GM23338 (cell line): Measurements from ENCODE around the gene KRT84. TPM values are rescaled to one million over a fixed set of nuclear protein-coding genes. Genes with fewer than 3 reads are reported as not detected.
A peak's percentile ranks its signal among the peaks of the same experiment; 100 is the strongest.

Experiments used
- ATAC-seq: fragments of 200-7000 bp; cut with Tn5 transposase; 3 replicates; pipeline ENCODE4 v1.9.1; 2020
- DNase-seq: peaks from one replicate; pipeline ENCODE4 v3.0.0-alpha.2; 2015; ENCODE audit warnings: low spot score
- H2AFZ ChIP-seq: fragments of 200-600 bp; sonication (generic); 2 replicates; pipeline ENCODE4 v1.8.0; 2016; ENCODE audit warnings: antibody characterized with exemption, mild to moderate bottlenecking, moderate library complexity
- H3F3A ChIP-seq: fragments of 200-600 bp; sonication (generic); replicated peaks from 2 replicates; pipeline ENCODE4 v1.8.0; 2017; ENCODE audit warnings: antibody characterized with exemption, mixed run types, low read depth
- H3K27ac ChIP-seq: fragments of 200-600 bp; sonication (generic); 2 replicates; pipeline ENCODE4 v1.6.1; 2016; ENCODE audit warnings: low read depth
- H3K27me3 ChIP-seq: fragments of 200-600 bp; sonication (generic); 2 replicates; pipeline ENCODE4 v1.8.0; 2016; ENCODE audit warnings: mild to moderate bottlenecking, mixed run types, moderate library complexity; ENCODE audit not compliant: insufficient read depth
- H3K36me3 ChIP-seq: fragments of 200-600 bp; sonication (generic); 2 replicates; pipeline ENCODE4 v1.8.0; 2016; ENCODE audit warnings: mild to moderate bottlenecking; ENCODE audit not compliant: insufficient read depth
- H3K4me1 ChIP-seq: fragments of 200-600 bp; sonication (generic); 2 replicates; pipeline ENCODE4 v1.8.0; 2016; ENCODE audit warnings: mild to moderate bottlenecking, moderate library complexity; ENCODE audit not compliant: insufficient read depth
- H3K4me2 ChIP-seq: fragments of 200-600 bp; sonication (generic); 2 replicates; pipeline ENCODE4 v1.7.1; 2017; ENCODE audit warnings: mixed run types
- H3K4me3 ChIP-seq: fragments of 200-600 bp; sonication (generic); 2 replicates; pipeline ENCODE4 v1.6.1; 2016; ENCODE audit warnings: mixed run types
- H3K79me2 ChIP-seq: fragments of 200-600 bp; sonication (generic); replicated peaks from 2 replicates; pipeline ENCODE4 v1.8.0; 2017; ENCODE audit warnings: mild to moderate bottlenecking; ENCODE audit not compliant: insufficient read depth
- H3K9me2 ChIP-seq: fragments of 200-600 bp; sonication (generic); 2 replicates; pipeline ENCODE4 v1.8.0; 2017; ENCODE audit not compliant: insufficient read depth
- H4K20me1 ChIP-seq: fragments of 200-600 bp; sonication (generic); replicated peaks from 2 replicates; pipeline ENCODE4 v1.8.0; 2017; ENCODE audit warnings: mild to moderate bottlenecking; ENCODE audit not compliant: insufficient read depth
- H3K27ac Mint-ChIP-seq: 2 replicates; pipeline ENCODE4 v1.8.0; 2020; ENCODE audit warnings: inconsistent platforms, mild to moderate bottlenecking, moderate library complexity, mixed read lengths
- H3K27me3 Mint-ChIP-seq: 3 replicates; pipeline ENCODE4 v1.8.0; 2022; ENCODE audit warnings: low read depth, mild to moderate bottlenecking, moderate library complexity, mixed read lengths, inconsistent platforms; ENCODE audit not compliant: insufficient read depth, poor library complexity
- H3K36me3 Mint-ChIP-seq: 3 replicates; pipeline ENCODE4 v1.8.0; 2021; ENCODE audit warnings: low read depth, mild to moderate bottlenecking, inconsistent platforms, moderate library complexity, mixed read lengths
- H3K4me1 Mint-ChIP-seq: 3 replicates; pipeline ENCODE4 v1.8.0; 2020; ENCODE audit warnings: mild to moderate bottlenecking, inconsistent platforms, mixed read lengths
- H3K4me3 Mint-ChIP-seq: 3 replicates; pipeline ENCODE4 v1.8.0; 2021; ENCODE audit warnings: moderate library complexity, mild to moderate bottlenecking, inconsistent platforms, mixed read lengths
- H3K9me3 Mint-ChIP-seq: 3 replicates; pipeline ENCODE4 v1.8.0; 2020; ENCODE audit warnings: moderate library complexity, mild to moderate bottlenecking, inconsistent platforms, mixed read lengths
- CREB1 ChIP-seq: fragments of 250-450 bp; sonication (Bioruptor Pico); IDR thresholded peaks from 2 replicates; pipeline ENCODE4 v1.5.0; 2020; ENCODE audit warnings: low read depth, mild to moderate bottlenecking, moderate library complexity
- ETS1 ChIP-seq: IDR thresholded peaks from 2 replicates; pipeline ENCODE4 v1.6.1; 2016; ENCODE audit warnings: antibody characterized with exemption
- JUNB ChIP-seq: IDR thresholded peaks from one replicate; pipeline ENCODE4 v1.6.1; 2016; ENCODE audit warnings: antibody characterized with exemption; ENCODE audit not compliant: unreplicated experiment
- POLR2AphosphoS5 ChIP-seq: IDR thresholded peaks from 2 replicates; pipeline ENCODE4 v1.6.1; 2016; ENCODE audit warnings: antibody characterized with exemption, low read depth
- STAT1 ChIP-seq: IDR thresholded peaks from one replicate; pipeline ENCODE4 v1.6.1; 2016; ENCODE audit warnings: antibody characterized with exemption; ENCODE audit not compliant: unreplicated experiment
- ZNF331 ChIP-seq: fragments of 250-450 bp; sonication (Bioruptor Pico); IDR thresholded peaks from 2 replicates; pipeline ENCODE4 v1.5.0; 2020; ENCODE audit warnings: low read depth, mild to moderate bottlenecking, moderate library complexity
- ZNF462 ChIP-seq: fragments of 250-450 bp; sonication (Bioruptor Pico); IDR thresholded peaks from 2 replicates; pipeline ENCODE4 v1.5.0; 2020; ENCODE audit warnings: mild to moderate bottlenecking, moderate library complexity
- polyA plus RNA-seq: library from polyadenylated mRNA; unstranded; fragments of >200 nt; fragmentation: Nextera tagmentation; extraction: Ambion mirVana; gene quantifications from 2 replicates; pipeline ENCODE4 v1.2.1, GENCODE V29; 2016
- total RNA-seq: library from RNA; depleted of rRNA; stranded (reverse); fragments of >200 nt; shearing (Covaris generic); gene quantifications from 2 replicates; pipeline ENCODE4 v1.2.3, GENCODE V29; 2014

Gene KRT84
- total and polyA plus RNA-seq, 2 experiments from 2014 or later: not detected

DNA sequence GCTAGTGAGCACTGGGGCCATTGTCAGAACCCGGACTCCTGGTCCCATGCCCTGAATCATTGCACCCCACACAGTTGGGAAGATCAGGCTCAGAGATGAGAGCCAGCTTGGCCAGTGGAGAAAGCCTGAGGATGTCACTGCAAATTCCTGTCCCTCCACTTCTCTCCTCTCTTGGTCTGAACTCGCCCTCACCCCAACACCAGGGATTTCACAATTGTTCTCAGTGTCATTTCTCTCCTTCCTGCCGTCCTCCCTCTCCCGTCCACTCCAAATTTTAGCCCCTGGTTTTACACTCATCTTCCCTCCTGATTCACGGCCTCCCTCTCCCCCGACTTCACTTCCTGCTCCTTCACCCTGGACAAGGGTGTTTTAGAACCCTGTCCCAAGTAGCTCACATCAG lies 37.6 kb upstream of the KRT84 start:
- Mint-ChIP-seq H3K9me3 (no peaks in the 10 kb centered on the region), H3K4me1 (peaks cover 9% of the 10 kb centered on the region), H3K4me3 (no peak overlapping the region), H3K36me3 (no peaks in the 10 kb centered on the region), H3K27me3 (peaks cover 2% of the 10 kb centered on the region), H3K27ac (no peak overlapping the region)
- Histone ChIP-seq H3K79me2 (no peaks in the 10 kb centered on the region), H3K36me3 (no peaks in the 10 kb centered on the region), H3K4me2 (no peak overlapping the region), H3F3A (no peaks in the 10 kb centered on the region), H3K4me3 (no peak overlapping the region), H3K9me2 (0 out of 2 replicates have a peak, but pooled peaks cover 3% of the 10 kb centered on the region), H3K4me1 (no peaks in the 10 kb centered on the region), H2AFZ (0 out of 2 replicates have a peak overlapping the region, but pooled peaks have one; percentile 28), H4K20me1 (no peaks in the 10 kb centered on the region), H3K27me3 (no peaks in the 10 kb centered on the region), H3K27ac (no peak overlapping the region)
- ATAC-seq (no peak), DNase-seq (no peak)
- TF ChIP-seq CREB1 (CRISPR knock-in tag) (no peak), JUNB (no peak), STAT1 (no peak), ETS1 (no peak), ZNF462 (CRISPR knock-in tag) (no peak), POLR2AphosphoS5 (no peak), ZNF331 (CRISPR knock-in tag) (no peak)
